Chondrocyte (in vitro differentiated cells): ENCODE results near the gene ARNT2. TPM values are rescaled to one million over a fixed set of nuclear protein-coding genes. Genes with fewer than 3 reads are reported as not detected.
"Not testable (repeated sequence)": the region's sequence is repeated elsewhere in the genome, so short reads cannot be mapped to it uniquely, and the experiment has no call there.

Experiments used
- DNase-seq: peaks from one replicate; pipeline ENCODE4 v3.0.0; 2021; ENCODE audit warnings: mixed read lengths, low spot score
- H3K27ac Mint-ChIP-seq: one replicate; pipeline ENCODE4 v1.8.0; 2021; ENCODE audit warnings: mild to moderate bottlenecking, moderate library complexity, mixed read lengths; ENCODE audit not compliant: unreplicated experiment
- H3K27me3 Mint-ChIP-seq: 2 replicates; pipeline ENCODE4 v1.8.0; 2021; ENCODE audit warnings: low read depth, mixed read lengths
- H3K36me3 Mint-ChIP-seq: 2 replicates; pipeline ENCODE4 v1.8.0; 2021; ENCODE audit warnings: low read depth, mixed read lengths
- H3K4me1 Mint-ChIP-seq: 2 replicates; pipeline ENCODE4 v1.8.0; 2021; ENCODE audit warnings: low read depth, mild to moderate bottlenecking, mixed read lengths
- H3K4me3 Mint-ChIP-seq: one replicate; pipeline ENCODE4 v1.8.0; 2021; ENCODE audit warnings: mild to moderate bottlenecking, moderate library complexity, mixed read lengths; ENCODE audit not compliant: unreplicated experiment
- H3K9me3 Mint-ChIP-seq: 2 replicates; pipeline ENCODE4 v1.8.0; 2021; ENCODE audit warnings: low read depth, mixed read lengths
- CTCF ChIP-seq: fragments of 200-600 bp; sonication (generic); IDR thresholded peaks from 2 replicates; pipeline ENCODE4 v1.5.0; 2021; ENCODE audit warnings: antibody characterized with exemption, mild to moderate bottlenecking, moderate library complexity
- total RNA-seq: library from RNA; stranded (reverse); gene quantifications from 3 replicates; pipeline ENCODE4 v1.2.1, GENCODE V29; 2021

Gene ARNT2
- total RNA-seq, 1 donor from 2014 or later: 20.2 TPM

- Mint-ChIP-seq H3K4me3 (no peak overlapping the region), H3K27ac (no peak overlapping the region), H3K36me3 (no peaks in the 10 kb centered on the region), H3K9me3 (no peaks in the 10 kb centered on the region), H3K27me3 (no peaks in the 10 kb centered on the region), H3K4me1 (no peaks in the 10 kb centered on the region)
- TF ChIP-seq CTCF: no peak
- DNase-seq: no peak
Observed at GRCh38 chr15:80386151-80386550, 18.0 kb upstream of the ARNT2 start.

- H3K36me3 Mint-ChIP-seq: no peaks in the 10 kb centered on the region
- no peaks in the 10 kb centered on the region for H3K9me3 Mint-ChIP-seq
- no peak overlapping the region for H3K27ac Mint-ChIP-seq
- no peaks in the 10 kb centered on the region for H3K27me3 Mint-ChIP-seq
- no peak for DNase-seq
- no peaks in the 10 kb centered on the region for H3K4me1 Mint-ChIP-seq
- H3K4me3 Mint-ChIP-seq: no peak overlapping the region
- no peak for TF ChIP-seq CTCF
Observed at GRCh38 chr15:80388326-80388725, 15.9 kb upstream of the ARNT2 start.

GRCh38 chr15:80389370-80389769 lies 14.8 kb upstream of the ARNT2 start:
- TF ChIP-seq CTCF: no peak
- Mint-ChIP-seq H3K9me3 (no peaks in the 10 kb centered on the region), H3K27ac (no peak overlapping the region)

GRCh38 chr15:80390942-80391341 lies 13.2 kb upstream of the ARNT2 start:
- not testable (repeated sequence) for H3K36me3 Mint-ChIP-seq, H3K4me1 Mint-ChIP-seq

More at GRCh38 chr15:80389370-80389769, 14.8 kb upstream of the ARNT2 start:
- Mint-ChIP-seq H3K27me3 (no peaks in the 10 kb centered on the region), H3K4me3 (no peak overlapping the region), H3K36me3 (no peaks in the 10 kb centered on the region), H3K4me1 (no peaks in the 10 kb centered on the region)
- no peak for DNase-seq

GRCh38 chr15:80395616-80396015 lies 8.6 kb upstream of the ARNT2 start:
- H3K27me3 Mint-ChIP-seq: no peaks in the 10 kb centered on the region
- no peak overlapping the region for H3K27ac Mint-ChIP-seq
- no peaks in the 10 kb centered on the region for H3K9me3 Mint-ChIP-seq
- H3K36me3 Mint-ChIP-seq: no peaks in the 10 kb centered on the region
- no peaks in the 10 kb centered on the region for H3K4me1 Mint-ChIP-seq
- no peak overlapping the region for H3K4me3 Mint-ChIP-seq
- DNase-seq: no peak
- no peak for TF ChIP-seq CTCF

More at GRCh38 chr15:80390942-80391341, 13.2 kb upstream of the ARNT2 start:
- DNase-seq, H3K4me3 Mint-ChIP-seq, H3K27me3 Mint-ChIP-seq, H3K9me3 Mint-ChIP-seq, H3K27ac Mint-ChIP-seq: not testable (repeated sequence)

GRCh38 chr15:80396096-80396495 lies 8.1 kb upstream of the ARNT2 start:
- Mint-ChIP-seq H3K4me1 (no peaks in the 10 kb centered on the region), H3K36me3 (no peaks in the 10 kb centered on the region), H3K4me3 (no peak overlapping the region), H3K27ac (no peak overlapping the region), H3K9me3 (no peaks in the 10 kb centered on the region), H3K27me3 (no peaks in the 10 kb centered on the region)
- no peak for TF ChIP-seq CTCF
- no peak for DNase-seq
